Stimulated activated CD8-positive, alpha-beta memory T cell treated with anti-CD3 and anti-CD28 coated beads, Interleukin-2, amount 100 ng/mL, for 48 hours (primary cell): ENCODE results near the gene SLC27A4.
"Not testable (repeated sequence)": the region's sequence is repeated elsewhere in the genome, so short reads cannot be mapped to it uniquely, and the experiment has no call there.

Experiments
- DNase-seq, 2 donors: peaks; one replicate each; pipeline ENCODE4 v3.0.0-alpha.2; 2020; ENCODE audit warnings: low read depth in 2 of 2

Gene SLC27A4

GRCh38 chr9:128324401-128324800 is 15.9 kb upstream of the SLC27A4 start:
- DNase-seq: no peak

DNA sequence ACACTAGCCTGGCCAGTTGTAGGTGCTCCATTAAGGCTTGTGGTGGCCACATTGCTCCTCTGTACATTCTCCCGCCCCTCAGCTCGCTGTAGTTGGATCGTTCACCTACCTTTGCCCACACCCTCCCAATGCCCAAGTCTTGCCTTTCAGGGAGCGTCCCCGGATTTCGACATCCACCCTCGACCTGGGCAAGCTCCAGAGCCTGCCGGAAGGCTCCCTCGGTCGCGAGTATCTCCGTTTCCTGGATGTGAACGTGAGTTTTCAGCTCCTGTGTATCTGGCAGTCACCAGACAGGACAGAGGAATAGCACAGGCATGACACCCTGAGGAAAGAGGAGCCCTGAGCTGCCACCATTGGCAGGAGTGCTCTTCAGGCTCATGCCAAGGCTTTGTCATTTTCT is 14.7 kb upstream of the SLC27A4 start:
- no peak for DNase-seq

DNA sequence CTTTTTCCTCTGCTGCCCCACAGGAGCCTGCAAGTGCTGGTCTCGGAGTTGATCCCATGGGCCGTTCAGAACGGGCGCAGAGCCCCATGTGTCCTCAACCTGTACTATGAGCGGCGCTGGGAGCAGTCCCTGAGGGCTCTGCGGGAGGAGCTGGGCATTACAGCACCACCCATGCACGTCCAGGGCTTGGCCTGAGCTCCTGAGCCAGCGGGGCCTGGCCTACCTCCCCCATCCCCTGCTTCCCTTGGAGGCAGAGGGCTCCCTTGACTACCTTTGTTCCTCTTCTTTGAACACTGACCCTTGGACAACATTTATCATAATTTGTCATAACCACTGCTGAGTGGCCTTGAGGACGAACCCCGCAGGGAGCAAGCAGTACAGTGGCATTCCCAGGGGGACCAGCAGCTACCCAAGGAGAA is 6.9 kb upstream of the SLC27A4 start:
- DNase-seq: no peak

GRCh38 chr9:128335161-128335560 is 5.2 kb upstream of the SLC27A4 start:
- no peak for DNase-seq

- DNase-seq: no peak
These were observed 4.4 kb upstream of the SLC27A4 start for GRCh38 chr9:128335914-128336313.

- DNase-seq: no peak
These were observed 2.4 kb upstream of the SLC27A4 start for GRCh38 chr9:128337936-128338335.

- DNase-seq: not testable (repeated sequence)
These were observed 1.3 kb upstream of the SLC27A4 start for GRCh38 chr9:128338852-128339614.

GRCh38 chr9:128340691-128341434 is 536 bp downstream of the SLC27A4 start:
- DNase-seq: no peak

- peak; percentile 49 to 57 for DNase-seq
These were observed 1.1 kb downstream of the SLC27A4 start for GRCh38 chr9:128341435-128341849.

GRCh38 chr9:128342971-128343680 is 2.8 kb downstream of the SLC27A4 start:
- no peak for DNase-seq

DNA sequence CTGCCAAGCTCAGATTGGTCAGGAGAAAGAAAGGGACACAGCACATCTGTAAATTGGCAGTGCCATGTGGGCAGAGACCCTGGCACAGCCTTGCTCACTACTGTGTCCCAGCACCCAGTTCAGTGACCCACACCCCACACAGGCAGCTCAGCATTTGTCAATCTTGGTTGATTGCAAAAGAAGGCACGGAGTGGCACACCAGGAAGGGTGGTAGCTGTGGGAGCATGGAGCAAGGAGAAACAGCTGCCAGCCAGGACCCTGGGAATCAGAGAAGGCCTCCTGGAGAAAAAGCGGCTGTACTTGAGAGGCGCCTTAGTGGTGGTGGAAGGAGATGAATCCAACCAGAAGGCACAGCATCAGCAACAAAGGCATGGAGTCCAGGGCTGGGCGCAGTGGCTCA is 3.5 kb downstream of the SLC27A4 start:
- DNase-seq: no peak

GRCh38 chr9:128344931-128345605 is 4.7 kb downstream of the SLC27A4 start:
- DNase-seq: no peak

DNA sequence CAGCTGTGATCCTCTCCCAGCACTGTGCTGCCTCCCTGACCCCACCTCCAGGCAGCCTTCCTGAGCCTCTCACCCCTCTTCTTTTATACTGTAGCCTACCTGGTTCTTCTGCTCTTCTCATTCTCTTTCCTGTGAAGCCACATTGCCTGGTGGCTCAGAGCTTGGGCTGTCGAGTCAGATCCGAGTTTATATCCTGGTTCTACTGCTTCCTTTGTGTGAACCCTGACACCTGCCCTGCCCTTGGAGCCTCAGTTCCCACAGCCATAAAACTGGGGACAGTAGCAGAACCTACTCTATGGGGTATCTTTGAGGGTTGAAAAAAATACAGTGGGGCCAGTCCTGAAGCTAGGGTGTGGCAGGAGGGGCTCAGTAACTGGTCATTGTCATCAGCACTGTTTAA is 8.8 kb downstream of the SLC27A4 start:
- no peak for DNase-seq

- DNase-seq: no peak
These were observed 9.4 kb downstream of the SLC27A4 start for GRCh38 chr9:128349772-128350171.

- DNase-seq: no peak
These were observed 15.1 kb downstream of the SLC27A4 start for GRCh38 chr9:128355451-128355850.

GRCh38 chr9:128358090-128358489 is 17.8 kb downstream of the SLC27A4 start:
- DNase-seq: no peak

DNA sequence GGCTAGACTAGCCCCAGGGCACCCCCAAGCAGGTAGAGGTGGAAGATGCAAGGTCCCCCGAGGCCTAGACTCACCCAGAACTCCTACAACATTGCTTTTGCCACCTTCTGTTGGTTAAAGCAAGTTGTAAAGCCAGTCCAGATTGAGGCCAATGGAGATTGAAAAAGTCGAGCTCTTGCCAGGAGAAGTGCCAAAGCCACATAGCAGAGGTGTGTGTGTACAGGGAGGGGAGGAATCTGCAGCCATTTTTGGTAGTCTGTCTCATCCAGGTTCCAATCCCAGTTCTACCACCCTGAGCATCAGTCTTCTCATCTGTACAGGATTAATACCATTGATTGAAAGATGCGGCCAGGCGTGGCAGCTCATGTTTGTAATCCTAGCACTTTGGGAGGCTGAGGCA is 18.5 kb downstream of the SLC27A4 start:
- no peak for DNase-seq

- DNase-seq: no peak
These were observed 20.5 kb downstream of the SLC27A4 start for GRCh38 chr9:128360826-128361225.

GRCh38 chr9:128361296-128361985 is 21.1 kb downstream of the SLC27A4 start:
- DNase-seq: no peak

GRCh38 chr9:128361986-128362646 is 21.8 kb downstream of the SLC27A4 start:
- peak; percentile 47 to 56 for DNase-seq

DNA sequence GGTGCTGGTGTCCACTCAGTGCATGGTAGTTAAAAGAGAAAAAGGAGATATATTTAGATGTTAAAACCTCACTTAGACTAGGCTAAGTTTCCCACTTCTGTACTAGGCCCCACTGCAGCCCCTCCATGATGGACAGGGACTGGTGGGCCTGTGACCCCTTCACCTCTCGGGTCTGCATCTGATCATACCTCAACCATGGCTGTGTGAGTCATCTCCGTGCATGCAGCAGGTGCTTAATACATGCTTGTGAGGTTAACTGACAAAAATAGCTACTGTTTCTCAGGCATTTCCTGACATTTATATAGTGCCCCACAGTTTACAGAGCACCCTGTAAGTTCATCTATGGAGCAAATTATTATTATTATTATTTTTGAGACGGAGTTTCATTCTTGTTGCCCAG is 22.4 kb downstream of the SLC27A4 start:
- DNase-seq: no peak
